Measurements from ENCODE around the gene FXN.

The FXN gene

GRCh38 chr9:69120380-69121154 lies 85.0 kb downstream of the FXN start:
- Histone ChIP-seq H2AFZ (ENCODE audit: low read depth, low read length, severe bottlenecking) (no peak overlapping the region), H3K4me2 (ENCODE audit: low read depth, low read length, poor library complexity, severe bottlenecking) (peak overlapping the region; percentile 59), H3K27ac (ENCODE audit: low read depth, low read length) (no peak overlapping the region), H3K79me2 (ENCODE audit: insufficient read depth, low read length) (no peaks in the 10 kb centered on the region), H3K9me2 (replicated peaks; ENCODE audit: insufficient read depth, low read length) (no peaks in the 10 kb centered on the region), H3K27me3 (ENCODE audit: low read length) (no peaks in the 10 kb centered on the region), H3K9ac (ENCODE audit: low read length) (no peak overlapping the region; the same call in 1 of the 2 replicates), H4K20me1 (ENCODE audit: low read depth, low read length) (no peaks in the 10 kb centered on the region), H3K4me3 (ENCODE audit: insufficient read depth, low read length, poor library complexity, severe bottlenecking) (no peak overlapping the region), H3F3A (ENCODE audit: insufficient read depth) (no peaks in the 10 kb centered on the region), H3K36me3 (ENCODE audit: low read length) (no peaks in the 10 kb centered on the region), H3K9me3 (ENCODE audit: insufficient read depth, low read length) (no peaks in the 10 kb centered on the region)
- TF ChIP-seq CTCF (IDR thresholded peaks at IDR 0.05; ENCODE audit: insufficient read depth, low read length, poor library complexity, severe bottlenecking): no peak
- no peak for TF ChIP-seq EZH2phosphoT487 (conservative IDR thresholded peaks at IDR 0.05; ENCODE audit: low read length)

GRCh38 chr9:69121155-69122081 lies 85.9 kb downstream of the FXN start:
- no peaks in the 10 kb centered on the region for H3K27me3 ChIP-seq (ENCODE audit: low read length)

GRCh38 chr9:69122082-69122548 lies 86.6 kb downstream of the FXN start:
- Histone ChIP-seq H3K27ac (ENCODE audit: low read depth, low read length) (no peak overlapping the region), H3K9ac (ENCODE audit: low read length) (peak overlapping the region; percentile 45), H3K27me3 (ENCODE audit: low read length) (no peaks in the 10 kb centered on the region), H3F3A (ENCODE audit: insufficient read depth) (no peaks in the 10 kb centered on the region), H3K79me2 (ENCODE audit: insufficient read depth, low read length) (no peaks in the 10 kb centered on the region), H3K4me2 (ENCODE audit: low read depth, low read length, poor library complexity, severe bottlenecking) (peak overlapping the region; percentile 59), H4K20me1 (ENCODE audit: low read depth, low read length) (no peaks in the 10 kb centered on the region), H3K4me3 (ENCODE audit: insufficient read depth, low read length, poor library complexity, severe bottlenecking) (peak overlapping the region; percentile 48), H3K9me2 (replicated peaks; ENCODE audit: insufficient read depth, low read length) (no peaks in the 10 kb centered on the region), H3K36me3 (ENCODE audit: low read length) (no peaks in the 10 kb centered on the region), H2AFZ (ENCODE audit: low read depth, low read length, severe bottlenecking) (peak overlapping the region; percentile 64), H3K9me3 (ENCODE audit: insufficient read depth, low read length) (no peaks in the 10 kb centered on the region)
- TF ChIP-seq CTCF (IDR thresholded peaks at IDR 0.05; ENCODE audit: insufficient read depth, low read length, poor library complexity, severe bottlenecking) (no peak), EZH2phosphoT487 (conservative IDR thresholded peaks at IDR 0.05; ENCODE audit: low read length) (no peak)

More at GRCh38 chr9:69121155-69122081, 85.9 kb downstream of the FXN start:
- no peaks in the 10 kb centered on the region for H3K79me2 ChIP-seq (ENCODE audit: insufficient read depth, low read length)
- no peaks in the 10 kb centered on the region for H3K9me3 ChIP-seq (ENCODE audit: insufficient read depth, low read length)
- no peaks in the 10 kb centered on the region for H3F3A ChIP-seq (ENCODE audit: insufficient read depth)
- peak overlapping the region; percentile 64 for H2AFZ ChIP-seq (ENCODE audit: low read depth, low read length, severe bottlenecking)
- no peaks in the 10 kb centered on the region for H4K20me1 ChIP-seq (ENCODE audit: low read depth, low read length)
- peak overlapping the region; percentile 45 for H3K9ac ChIP-seq (ENCODE audit: low read length)
- H3K4me2 ChIP-seq (ENCODE audit: low read depth, low read length, poor library complexity, severe bottlenecking): peak overlapping the region; percentile 59
- H3K9me2 ChIP-seq (replicated peaks; ENCODE audit: insufficient read depth, low read length): no peaks in the 10 kb centered on the region
- no peaks in the 10 kb centered on the region for H3K36me3 ChIP-seq (ENCODE audit: low read length)
- peak overlapping the region; percentile 48 for H3K4me3 ChIP-seq (ENCODE audit: insufficient read depth, low read length, poor library complexity, severe bottlenecking)
- no peak overlapping the region; the same call in 1 of the 2 replicates for H3K27ac ChIP-seq (ENCODE audit: low read depth, low read length)
- TF ChIP-seq CTCF (IDR thresholded peaks at IDR 0.05; ENCODE audit: insufficient read depth, low read length, poor library complexity, severe bottlenecking) (no peak), EZH2phosphoT487 (conservative IDR thresholded peaks at IDR 0.05; ENCODE audit: low read length) (no peak)
